ENCODE results near the gene PIGZ.

Gene PIGZ, protein sequence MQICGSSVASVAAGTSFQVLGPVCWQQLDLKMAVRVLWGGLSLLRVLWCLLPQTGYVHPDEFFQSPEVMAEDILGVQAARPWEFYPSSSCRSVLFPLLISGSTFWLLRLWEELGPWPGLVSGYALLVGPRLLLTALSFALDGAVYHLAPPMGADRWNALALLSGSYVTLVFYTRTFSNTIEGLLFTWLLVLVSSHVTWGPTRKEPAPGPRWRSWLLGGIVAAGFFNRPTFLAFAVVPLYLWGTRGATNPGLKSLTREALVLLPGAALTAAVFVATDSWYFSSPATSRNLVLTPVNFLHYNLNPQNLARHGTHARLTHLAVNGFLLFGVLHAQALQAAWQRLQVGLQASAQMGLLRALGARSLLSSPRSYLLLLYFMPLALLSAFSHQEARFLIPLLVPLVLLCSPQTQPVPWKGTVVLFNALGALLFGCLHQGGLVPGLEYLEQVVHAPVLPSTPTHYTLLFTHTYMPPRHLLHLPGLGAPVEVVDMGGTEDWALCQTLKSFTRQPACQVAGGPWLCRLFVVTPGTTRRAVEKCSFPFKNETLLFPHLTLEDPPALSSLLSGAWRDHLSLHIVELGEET

DNA sequence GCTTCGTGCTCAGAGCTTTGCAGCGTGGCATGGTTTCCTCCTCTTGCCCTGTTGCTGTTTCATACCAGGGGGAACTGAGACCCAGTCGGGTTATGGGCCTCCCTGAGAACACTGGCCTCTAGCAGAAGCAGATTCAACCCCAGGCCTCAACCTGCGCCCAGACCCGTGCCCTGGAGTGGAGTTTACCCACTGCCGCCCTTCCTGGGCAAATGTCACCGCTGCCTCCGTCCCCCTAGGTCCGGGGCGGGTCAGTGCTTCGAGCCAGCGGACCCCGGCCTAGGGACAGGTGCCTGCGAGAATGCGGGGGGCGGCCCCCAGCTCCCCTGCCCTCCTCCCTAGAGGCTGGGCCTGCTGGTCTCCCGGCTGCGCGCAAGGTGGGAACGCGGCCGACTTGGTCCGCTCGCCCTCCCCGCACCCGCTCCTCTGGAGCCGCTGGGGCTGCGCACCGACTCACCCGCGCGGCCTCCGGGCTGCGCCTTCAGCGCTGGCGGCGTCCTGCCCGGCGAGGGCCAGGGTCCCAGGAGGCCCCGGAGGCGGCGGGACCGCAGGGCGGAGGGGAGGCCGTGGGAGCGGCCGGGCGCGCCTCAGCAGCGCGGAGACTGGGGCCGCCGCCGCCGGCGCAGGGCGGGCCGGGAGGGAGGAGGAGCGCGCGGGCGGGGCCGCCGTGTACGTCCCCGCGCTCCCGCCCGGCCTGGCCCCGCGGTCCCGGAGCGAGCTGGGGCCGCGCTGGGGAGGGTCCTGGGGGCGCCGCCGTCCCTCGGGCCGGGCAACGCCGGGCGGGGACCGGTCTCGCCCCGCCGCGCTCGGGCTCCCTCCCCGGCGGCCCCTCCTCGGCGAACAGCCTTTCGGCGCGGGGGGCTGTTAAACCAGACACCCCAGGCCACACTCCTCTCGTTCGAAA, at the start of gene PIGZ:
Gene PIGZ, minus strand, starts transcription at position 601 of the 901 bp plus-strand sequence. CDS start 16,802 bp downstream, outside the sequence.
- peak; percentile 45 for DNase-seq (ENCODE audit: low read depth)

DNA sequence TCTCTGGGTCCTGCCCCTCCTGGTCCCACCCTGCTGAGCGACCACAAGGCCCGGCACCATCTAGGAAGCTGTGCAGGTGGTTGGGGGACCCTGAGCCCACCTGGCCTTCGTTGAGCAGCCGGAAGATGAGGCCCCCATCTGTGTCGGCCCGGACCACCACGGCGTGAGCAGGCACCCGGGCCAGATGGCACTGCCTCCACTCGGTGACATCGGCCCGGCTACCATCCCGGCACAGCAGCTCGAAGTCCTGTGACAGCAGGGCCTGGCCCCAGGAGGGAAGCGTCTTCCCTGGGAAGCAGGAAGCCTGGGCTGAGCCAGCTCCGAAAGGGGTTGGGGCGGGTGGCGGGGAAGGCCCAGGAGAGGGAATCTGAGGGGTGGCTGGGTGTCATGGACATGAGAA, 48.4 kb upstream of the PIGZ start:
- no peak for DNase-seq (ENCODE audit: low read depth)

DNA sequence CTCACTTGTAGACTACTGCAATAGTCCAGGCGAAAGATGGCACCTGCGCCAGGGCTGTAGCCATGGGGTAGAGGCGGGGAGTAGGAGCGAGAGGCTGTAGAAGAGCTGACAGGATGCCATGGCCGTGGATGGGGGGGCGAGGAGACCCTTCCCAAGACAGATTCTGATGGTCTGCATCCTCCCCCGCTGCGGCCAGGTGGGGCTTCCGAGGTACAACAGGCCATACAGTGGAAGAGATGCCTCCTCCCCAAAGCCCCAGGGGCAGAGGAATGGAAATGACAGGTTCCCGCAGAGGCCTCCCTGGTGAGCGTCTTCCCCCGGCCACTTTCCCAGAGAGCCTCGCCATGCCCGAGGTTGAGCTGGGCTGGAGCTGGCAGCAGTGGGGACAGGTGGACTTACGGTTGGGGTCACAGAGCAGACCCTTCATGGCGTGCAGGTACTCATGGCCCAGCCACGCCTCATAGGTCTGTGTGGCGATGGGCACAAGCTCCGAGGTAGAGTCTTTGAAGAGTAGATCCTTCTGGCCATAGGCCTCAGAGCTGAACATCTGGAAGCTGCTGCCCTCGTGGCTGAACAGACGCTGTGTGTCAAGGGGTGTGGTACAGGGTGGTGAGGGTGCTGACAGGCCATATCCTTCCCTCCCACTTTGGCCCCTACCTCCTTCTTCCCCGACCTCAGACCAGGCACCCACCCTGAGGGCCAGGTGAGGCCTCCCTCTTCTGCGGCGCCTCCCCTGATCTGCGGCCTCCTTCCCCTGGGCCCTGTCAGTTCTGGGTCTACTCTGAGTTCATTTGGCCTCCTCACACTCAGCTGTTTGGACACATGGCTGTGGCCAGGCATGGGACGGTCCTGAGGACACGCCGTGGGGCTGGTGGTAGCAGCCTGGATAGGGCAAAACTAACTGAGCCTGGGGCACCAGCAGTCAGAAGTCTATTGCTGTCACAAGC, 47.4 kb upstream of the PIGZ start:
- DNase-seq (ENCODE audit: low read depth), result no peak

DNA sequence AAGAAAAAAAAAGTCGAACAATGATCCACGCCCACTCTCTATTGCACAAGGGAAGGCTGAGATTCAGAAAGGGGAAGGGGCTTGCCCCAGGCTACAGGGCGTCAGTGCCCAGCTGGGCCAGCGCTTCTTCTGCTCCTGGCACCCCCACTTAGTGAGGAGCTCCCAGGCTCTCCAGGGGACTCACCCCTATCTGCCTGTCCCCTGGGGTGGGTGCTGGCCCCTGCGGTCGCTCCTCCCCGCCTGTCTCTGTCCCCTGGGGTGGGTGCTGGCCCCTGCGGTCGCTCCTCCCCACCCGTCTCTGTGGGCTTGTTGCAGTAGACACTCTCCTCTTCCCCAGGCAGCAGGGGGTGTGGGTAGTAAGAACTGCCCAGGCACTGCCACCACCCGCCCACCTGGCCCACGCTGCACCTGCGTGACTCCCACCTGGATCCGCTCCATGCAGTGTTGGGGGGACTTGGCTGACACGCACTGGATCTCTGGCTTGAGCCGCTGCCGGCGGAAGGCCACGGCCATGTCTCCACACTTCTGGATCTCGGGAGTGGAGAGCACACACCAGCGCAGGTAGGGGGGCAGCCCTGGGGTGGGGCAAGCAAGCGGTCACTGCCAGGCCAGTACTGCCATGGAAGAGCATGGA, 46.4 kb upstream of the PIGZ start:
- no peak for DNase-seq (ENCODE audit: low read depth)

DNA sequence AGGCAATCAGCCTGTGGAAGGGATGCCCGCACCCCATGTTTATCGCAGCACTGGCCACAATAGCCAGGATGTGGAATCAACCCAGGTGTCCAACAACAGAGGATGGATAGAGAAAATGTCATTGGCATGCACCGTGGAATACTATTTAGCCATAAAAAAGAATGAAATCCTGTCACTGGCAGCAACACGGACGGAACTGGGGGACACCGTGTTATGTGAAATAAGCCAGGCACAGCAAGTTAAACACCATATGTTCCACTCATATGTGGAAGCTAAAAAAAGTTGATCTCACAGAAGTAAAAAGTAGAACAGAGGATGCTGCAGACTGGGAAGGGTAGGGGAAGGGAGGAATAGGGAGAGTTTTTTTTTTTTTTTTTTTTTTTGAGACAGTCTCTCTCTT, 45.4 kb upstream of the PIGZ start:
- DNase-seq (ENCODE audit: low read depth), result no peak

DNA sequence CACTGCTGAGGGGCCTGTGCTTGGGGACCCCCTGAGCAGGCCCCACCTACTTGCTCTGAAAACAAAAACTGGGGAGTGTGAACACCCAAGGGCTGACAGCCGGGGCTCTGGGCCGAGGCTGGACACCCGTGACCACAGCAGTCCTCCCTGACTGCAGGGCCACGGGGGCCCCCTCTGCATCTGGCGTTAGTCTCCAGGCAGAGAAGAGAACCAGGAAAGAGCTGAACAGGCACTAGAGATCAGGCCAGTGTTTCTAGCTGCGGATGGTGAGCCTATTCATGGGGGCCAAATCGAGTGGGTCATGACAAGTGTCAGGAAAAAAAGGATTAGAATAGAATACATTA, 43.9 kb upstream of the PIGZ start:
- no peak for DNase-seq (ENCODE audit: low read depth)

DNA sequence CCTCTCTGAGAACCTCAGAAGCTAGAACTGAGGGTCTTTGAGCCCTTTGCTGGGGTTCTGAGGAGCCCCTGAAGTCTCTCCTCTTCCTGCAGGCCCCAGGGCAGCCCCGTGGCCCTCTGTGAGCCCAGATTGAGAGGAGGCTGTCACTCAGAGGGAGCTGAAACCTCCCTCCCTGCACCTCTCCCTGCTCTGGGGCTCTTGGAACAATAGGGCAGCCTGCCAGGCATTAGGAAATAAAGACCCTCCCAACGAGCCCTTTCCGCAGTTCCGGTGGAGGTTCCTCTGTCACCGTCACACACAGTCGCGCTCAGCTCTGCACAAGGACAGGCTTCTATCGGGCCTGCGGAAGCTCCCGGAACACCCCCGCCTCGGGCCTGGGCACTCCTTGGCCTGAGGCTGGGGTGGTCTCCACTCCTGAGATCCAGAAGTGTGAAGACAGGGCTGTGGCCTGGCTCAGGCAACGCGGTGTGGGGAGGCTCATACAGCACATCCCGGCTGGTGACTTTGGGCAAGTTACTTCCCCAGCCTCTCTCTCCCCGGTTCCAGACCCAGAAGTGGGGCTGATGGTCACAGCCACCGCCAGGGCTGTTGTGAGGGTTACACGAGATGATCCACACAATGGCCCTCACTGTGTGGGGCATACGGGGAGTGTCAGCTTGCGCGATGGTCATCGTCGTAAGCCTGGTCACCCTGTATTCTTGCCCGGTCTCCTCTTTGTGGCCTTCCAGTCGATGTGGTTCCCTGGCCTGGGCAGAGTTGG, 43.3 kb upstream of the PIGZ start:
- no peak for DNase-seq (ENCODE audit: low read depth)

DNA sequence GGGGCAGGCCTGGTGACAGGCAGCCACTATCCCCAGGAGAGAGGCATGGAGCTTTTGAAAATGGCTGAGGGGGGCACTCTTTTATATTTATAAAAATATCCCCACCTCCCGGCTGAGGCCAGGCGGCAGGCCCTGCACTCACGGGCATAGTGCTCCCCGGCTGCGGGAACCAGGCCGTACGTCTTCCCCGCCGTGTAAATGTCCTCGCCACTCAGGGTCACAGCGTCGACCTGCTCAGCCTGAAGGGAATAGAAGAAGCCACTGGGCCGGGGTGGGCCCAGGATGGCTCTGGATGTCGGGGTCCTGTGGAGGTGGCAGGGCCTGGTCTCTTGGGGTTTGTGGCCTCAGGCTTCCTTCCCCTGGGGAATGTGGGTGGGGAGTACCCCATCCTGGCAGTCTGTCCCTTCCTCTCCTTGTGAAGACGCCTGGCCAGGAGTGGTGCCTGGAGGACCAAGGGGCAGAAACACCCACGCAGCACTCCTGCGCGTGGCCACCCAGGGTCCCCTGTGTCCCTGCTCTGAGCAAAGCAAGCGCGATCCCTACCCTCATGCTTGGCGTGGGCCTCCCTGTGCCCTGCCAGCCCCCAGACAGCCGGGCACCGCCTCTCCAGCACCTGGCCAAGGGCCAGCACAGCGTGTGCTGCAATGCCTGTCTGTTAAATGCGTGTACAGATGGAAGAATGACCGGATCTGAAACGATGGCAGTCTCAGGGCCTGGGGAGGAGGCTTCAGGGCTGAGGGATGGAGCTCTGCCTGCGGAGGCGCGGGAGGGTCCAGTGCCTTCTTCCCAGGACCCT, 42.1 kb upstream of the PIGZ start:
- DNase-seq (ENCODE audit: low read depth), result no peak

DNA sequence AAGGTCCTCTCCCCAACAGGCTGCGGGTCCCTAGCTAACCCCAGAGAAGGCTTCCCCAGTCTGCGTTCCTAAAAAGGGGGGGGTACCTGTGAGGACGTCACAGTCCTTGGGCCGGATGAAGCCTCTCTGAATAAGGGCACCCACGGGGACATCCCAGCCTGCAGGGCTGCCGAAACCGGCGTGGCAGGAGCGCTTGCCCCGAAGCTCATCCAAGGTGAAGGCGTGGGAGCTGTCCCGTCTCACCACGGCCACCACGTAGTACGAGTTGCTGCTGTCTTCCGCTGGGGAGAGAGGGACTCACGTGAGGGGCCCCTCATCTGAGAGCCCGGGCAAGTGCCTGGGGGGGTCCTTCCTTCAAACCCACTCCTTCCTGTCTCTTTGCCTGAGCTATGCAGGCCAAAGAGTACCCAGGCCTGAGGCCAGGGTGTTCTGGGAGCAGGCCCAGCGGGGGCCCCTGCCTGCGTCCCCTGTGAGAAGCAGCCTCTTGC, 40.9 kb upstream of the PIGZ start:
- no peak for DNase-seq (ENCODE audit: low read depth)

DNA sequence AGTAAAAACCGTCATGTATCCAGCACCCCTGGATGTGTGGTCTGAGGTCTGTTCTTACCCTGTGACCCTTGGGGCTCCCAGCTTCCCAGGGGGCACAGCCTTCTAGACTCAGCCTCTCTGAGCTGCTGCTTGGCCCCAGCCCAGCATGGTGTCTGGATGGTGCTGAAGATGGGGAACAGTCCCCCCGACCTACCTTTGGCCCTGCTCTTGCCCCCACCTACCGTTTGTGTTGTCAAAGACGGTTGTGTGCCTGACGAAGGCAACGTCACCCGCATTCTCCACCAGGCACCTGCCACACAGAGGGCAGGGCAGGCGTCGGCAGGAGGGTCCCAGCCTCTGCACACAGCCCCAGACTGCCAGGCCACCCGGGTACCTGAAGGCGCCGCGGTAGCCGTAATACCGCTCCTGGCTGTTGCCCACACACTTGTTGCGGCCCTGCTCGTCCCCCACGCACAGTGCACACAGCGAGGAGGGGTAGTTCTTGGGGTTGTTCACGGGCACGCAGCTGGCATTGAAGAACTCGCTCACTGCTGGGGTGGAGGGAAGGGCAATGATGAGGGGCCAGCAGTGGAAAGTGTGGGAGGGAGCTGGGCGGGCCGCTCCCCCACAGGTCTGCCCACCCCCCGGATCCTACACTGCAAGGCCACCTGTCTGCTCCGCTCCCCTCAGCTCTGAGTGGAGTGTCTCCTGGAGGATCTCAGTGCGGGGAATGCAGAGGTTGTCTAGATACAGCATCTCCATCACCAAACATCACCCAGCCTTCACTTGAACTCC, 40.0 kb upstream of the PIGZ start:
- no peak for DNase-seq (ENCODE audit: low read depth)

DNA sequence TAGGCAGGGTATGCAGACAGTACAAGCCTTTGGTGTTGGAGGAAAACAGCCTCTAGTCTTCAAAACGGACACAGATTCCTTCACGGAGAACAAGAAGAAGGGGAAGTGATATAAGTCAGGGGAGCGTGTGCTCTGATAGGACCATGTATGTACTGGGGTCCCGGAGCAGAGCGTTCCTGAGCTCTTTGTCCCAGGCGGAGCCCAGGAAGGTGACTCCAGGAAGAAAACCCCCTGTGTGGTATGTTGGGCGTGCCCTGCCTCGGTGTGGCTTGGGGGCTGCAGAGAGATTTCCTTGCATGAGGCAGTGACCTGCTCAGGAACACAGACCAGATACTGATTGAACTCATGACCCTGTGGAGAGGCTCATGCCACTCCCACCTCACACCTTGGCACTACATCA, 39.3 kb upstream of the PIGZ start:
- DNase-seq (ENCODE audit: low read depth), result no peak

DNA sequence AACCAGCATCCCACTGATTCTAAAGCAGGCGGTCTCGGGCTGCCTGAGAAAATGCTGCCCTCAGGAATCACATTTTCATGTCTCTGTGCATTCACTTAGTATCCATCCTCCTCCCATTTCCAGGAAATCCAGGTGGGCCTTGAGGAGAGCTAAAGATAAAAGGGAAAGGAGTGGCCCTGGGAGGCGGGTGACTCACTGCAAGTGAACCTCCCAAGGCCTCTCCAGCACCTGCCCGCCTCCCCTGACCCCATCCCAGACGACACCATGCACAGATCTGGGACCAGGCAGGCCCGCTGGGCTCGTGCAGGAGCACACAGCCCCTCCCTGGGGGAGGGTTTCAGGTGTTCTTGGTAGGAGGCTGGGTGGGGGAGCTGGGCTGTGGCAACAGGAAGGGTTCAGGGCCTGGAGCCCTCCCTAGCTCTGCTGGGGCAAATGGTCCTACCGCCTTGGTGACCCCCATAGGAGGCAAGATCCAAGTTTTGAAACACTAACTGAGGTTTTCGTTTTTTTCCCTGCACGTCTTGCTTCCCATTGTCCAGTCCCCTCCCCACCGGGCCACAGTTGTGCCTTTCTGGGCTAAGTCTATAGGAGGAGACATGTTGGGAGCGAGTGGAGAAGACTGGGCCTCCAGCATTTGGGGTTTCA, 38.8 kb upstream of the PIGZ start:
- no peak for DNase-seq (ENCODE audit: low read depth)

DNA sequence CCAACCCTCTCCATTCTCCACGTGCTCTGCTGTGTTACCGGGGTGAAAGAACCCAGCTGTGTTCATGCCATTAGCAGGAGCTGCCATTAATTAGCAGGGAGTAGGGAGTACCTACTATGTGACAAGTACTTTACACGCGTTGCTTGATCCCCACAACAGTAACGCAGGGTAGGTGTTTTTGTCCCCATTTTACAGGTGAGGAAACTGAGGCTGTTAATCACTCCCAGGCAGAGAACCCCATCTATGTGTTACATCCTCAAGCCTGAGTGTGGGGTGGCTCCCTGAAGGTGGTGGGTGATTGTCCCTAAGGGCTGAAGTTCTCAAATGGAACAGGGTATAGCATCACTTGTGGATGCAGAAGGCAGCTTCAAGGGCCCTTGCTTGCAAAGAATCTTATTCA, 38.2 kb upstream of the PIGZ start:
- DNase-seq (ENCODE audit: low read depth), result no peak

DNA sequence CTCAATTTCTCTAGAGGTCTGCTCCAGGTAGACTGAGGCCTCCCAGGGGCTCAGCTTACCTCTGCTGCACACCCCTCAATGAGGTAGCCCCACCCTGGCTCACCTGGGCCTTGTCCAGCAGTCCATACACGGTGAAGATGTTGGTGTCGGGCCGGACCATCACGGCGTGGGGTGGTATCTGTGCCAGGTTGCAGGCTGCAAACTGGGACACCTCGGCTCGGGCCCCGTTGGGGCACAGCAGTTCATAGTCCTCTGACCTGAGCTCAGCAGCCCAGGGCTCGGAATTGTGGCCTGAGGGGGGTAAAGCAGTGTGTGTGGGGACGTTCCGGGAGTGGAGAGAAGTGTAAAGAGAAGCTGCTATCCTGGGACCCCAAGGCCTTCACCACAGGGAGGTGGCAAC, 37.8 kb upstream of the PIGZ start:
- DNase-seq (ENCODE audit: low read depth), result no peak

DNA sequence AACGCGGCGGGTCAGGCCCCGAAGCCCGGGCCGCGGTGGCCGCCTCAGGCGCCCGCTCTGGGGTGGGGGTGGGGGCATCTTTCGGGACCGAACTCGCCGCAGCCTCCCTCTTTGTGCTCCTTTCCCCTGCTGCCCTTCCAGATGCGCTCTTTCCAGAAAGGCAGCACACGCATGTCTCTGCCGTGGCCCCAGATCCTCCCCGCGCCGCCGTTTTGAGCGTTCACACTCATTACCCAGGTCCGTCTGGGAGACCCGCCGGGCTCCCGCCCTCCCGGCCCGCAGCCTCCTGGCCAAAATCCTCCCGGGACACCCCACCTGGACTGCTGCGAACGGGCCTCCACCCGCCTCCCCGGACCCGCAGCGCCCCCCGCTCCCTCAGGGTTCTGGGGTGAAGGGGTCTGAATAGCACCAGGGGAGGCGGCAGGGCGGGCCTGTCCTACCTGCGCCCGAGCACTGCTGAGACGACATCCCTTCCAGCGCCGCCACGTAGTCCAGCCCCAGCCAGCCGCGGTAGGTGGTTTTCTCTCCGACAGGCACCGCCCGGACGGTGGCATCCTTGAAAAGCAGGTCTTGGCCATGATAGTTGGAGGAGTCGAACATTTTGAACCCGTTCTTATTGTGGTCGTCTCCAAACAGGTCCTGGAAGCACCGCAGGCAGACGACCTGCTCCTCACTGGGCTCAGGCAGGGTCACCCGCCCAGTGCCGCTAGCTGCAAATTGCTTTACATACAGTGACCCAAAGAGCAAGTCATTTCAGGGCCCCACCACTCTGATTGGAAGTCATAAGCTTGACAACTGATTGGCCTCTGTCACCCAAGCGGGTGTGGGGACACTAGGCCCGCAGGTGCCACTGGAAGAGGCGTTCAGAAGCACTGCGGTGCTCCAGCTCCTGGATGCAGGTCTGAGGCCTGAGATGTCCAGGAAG, 35.1 kb upstream of the PIGZ start:
- no peak for DNase-seq (ENCODE audit: low read depth)

DNA sequence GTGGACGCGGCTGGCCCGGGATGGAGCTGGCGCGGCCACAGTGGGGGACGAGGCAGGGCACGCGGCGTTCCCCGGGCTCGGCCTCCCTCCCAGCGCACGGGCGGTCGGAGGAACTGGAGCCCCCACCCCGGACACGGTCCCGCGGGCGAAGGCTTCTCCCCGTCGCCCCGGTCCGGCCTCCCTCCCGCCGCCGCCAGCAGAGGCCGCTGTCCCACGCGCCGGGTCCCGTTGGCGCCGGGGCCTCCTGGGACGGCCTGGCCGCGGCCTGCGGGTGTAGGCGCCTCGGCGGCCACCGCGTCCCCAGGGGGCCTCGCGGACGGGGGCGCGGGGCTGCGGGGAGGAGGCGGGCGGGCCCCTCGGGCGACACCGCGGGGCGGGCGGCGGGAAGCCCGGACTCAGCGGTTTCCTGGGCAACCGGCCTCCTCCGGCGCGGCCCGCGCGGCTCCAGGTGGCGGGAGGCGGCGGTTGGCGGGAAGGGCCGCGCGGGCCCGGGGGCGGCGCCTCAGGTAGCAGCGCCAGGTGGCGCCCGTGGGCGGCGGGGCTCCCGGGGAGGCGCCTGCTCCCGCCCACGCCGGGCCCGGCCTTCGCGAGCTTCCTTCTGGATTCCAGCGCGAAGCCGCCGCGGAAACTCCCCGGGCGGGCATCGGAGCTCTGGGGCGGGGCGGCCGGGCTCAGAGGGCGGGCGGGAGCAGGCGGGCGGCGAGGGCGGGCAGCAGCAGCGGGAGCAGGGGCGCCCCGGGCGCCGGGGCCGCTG, 34.2 kb upstream of the PIGZ start:
- peak; percentile 65 for DNase-seq (ENCODE audit: low read depth)

Data from iris pigment epithelial cell (primary cell).